ENCODE measurements around the gene MYL11.

The MYL11 gene

GRCh38 chr16:30354423-30355143, 20.0 kb upstream of the MYL11 start:
- no peak for DNase-seq

- DNase-seq, result peak; percentile 98
These were observed 19.3 kb upstream of the MYL11 start, which contains the start of gene CD2BP2 for GRCh38 chr16:30355144-30355953. CD2BP2 (minus strand) TSS chr16:30355308; CDS start chr16:30354681, 627 bp downstream.

- peak; percentile 36 for DNase-seq
These were observed 18.7 kb upstream of the MYL11 start for GRCh38 chr16:30355954-30356308.

- DNase-seq, result peak; percentile 64
These were observed 18.1 kb upstream of the MYL11 start for GRCh38 chr16:30356401-30357084.

- DNase-seq, result no peak
These were observed 17.4 kb upstream of the MYL11 start for GRCh38 chr16:30357085-30357714.

GRCh38 chr16:30357715-30358576, 16.7 kb upstream of the MYL11 start:
- DNase-seq, result no peak

GRCh38 chr16:30358577-30358936, 16.0 kb upstream of the MYL11 start:
- DNase-seq, result no peak

- DNase-seq, result no peak
These were observed 15.4 kb upstream of the MYL11 start for GRCh38 chr16:30358990-30359870.

GRCh38 chr16:30359871-30360170, 14.8 kb upstream of the MYL11 start:
- no peak for DNase-seq

GRCh38 chr16:30361180-30361579, 13.4 kb upstream of the MYL11 start:
- DNase-seq, result no peak

- DNase-seq, result no peak
These were observed 9.4 kb upstream of the MYL11 start for GRCh38 chr16:30365200-30365599.

- no peak for DNase-seq
These were observed 8.1 kb upstream of the MYL11 start for GRCh38 chr16:30366511-30366910.

- no peak for DNase-seq
These were observed 7.1 kb upstream of the MYL11 start for GRCh38 chr16:30367349-30368009.

- peak; percentile 33 for DNase-seq
These were observed 6.3 kb upstream of the MYL11 start for GRCh38 chr16:30368122-30368791.

- no peak for DNase-seq
These were observed 5.9 kb upstream of the MYL11 start for GRCh38 chr16:30368792-30369090.

GRCh38 chr16:30369091-30369937, 5.3 kb upstream of the MYL11 start:
- DNase-seq, result peak; percentile 45

GRCh38 chr16:30369938-30370455, 4.6 kb upstream of the MYL11 start:
- DNase-seq, result no peak

- DNase-seq, result peak; percentile 100
These were observed 4.0 kb upstream of the MYL11 start, which contains the start of gene TBC1D10B for GRCh38 chr16:30370456-30371247. TBC1D10B (minus strand) TSS chr16:30370494; CDS start chr16:30370183, 311 bp downstream.

Data from femur (tissue), 1 donor.